GM12801 (cell line): ENCODE data around the gene TRIM62.

Source experiments
- CTCF ChIP-seq: IDR thresholded peaks from one replicate; pipeline ENCODE4 v1.5.1; 2011; ENCODE audit warnings: control low read depth; ENCODE audit not compliant: insufficient read length; ENCODE audit errors: extremely low read depth

Gene TRIM62

DNA sequence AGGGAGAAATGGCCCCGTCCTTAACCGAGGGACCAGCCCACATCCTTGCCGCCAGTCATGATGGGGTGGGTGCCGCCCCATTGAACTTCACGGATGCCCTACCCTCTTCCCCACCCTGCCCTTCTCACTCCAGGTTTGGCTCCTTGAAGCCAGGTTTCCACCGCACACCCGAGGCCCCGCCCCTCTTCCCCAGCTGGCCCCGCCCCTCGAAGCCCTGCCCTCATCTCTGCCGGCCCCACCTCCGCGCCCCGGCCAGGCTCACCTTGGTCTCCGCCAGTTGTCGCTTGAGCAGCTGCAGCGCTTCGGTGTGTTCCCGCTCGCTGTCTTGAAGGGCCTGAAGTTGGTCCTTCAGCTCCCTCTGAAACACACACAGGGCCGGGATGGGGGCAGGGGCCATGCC, 16.6 kb downstream of the TRIM62 start:
- no peak for TF ChIP-seq CTCF

DNA sequence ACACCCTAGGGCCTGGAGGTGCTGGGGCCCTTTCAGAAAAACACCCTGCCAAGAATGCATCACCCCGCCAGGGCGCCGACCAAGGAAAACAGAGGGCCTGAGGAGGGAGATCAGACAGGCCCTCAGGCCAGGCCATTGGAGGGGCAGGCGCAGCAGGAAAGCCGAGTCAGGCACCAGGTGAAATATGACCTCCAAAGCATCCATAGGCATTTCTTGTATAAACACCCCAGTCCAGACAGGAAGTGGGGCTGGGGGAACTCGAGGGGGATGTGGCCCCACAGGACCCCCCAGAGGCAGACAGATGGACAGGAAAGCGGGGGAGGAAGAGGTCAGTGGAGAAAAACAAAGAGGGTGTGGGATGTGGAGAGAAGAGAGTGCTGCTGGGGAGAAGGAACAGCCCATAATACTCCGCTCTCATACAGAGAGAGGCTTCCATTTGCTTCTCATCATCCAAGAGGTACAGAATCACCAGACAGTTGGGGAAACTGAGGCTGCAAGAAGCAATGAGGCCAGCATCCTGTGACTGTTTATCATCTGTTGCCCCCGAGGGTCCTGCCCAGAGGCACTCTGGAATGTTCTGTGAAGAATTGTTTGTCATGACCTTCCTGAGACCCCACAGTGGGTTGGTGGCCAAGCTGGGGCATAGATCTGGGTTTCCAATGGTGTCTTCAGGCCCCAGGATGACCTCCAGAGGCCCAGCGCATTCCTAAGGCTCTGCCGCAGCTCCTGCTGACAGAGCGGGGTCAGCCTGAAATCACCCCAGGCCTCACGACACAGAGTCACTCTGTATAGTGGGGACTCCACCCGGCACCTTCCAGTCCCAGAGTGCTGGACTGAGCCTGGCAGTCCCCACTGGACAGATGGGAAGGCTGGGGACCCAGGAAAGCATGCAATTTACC, 18.0 kb downstream of the TRIM62 start:
- TF ChIP-seq CTCF, result no peak

- TF ChIP-seq CTCF, result no peak
Measured at GRCh38 chr1:33162141-33162540, 19.7 kb downstream of the TRIM62 start.

GRCh38 chr1:33161061-33161681, 20.7 kb downstream of the TRIM62 start:
- no peak for TF ChIP-seq CTCF

GRCh38 chr1:33159577-33159976, 22.3 kb downstream of the TRIM62 start:
- TF ChIP-seq CTCF, result no peak

GRCh38 chr1:33158366-33158765, 23.5 kb downstream of the TRIM62 start:
- no peak for TF ChIP-seq CTCF

DNA sequence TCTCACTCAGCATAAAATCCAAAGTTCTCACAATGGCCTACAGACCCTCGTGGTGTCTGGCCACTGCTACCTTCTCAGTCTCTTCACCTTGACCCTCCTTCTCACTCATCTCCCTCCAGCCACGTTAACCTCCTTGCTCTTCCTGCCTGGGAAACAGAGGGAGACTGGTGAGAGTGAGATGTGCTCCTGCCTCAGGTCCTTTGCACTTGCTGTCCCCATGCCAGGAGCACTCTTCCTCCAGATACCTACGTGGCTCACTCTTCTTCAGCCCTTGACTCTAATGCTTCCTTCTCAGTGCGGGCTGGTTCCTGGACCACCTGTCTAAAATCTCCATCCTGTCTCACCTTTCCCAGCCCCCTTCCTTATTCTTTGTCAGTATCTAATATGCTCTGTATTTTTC, 24.7 kb downstream of the TRIM62 start:
- TF ChIP-seq CTCF, result no peak
